ENCODE results near the gene TRIM2. TPM values are rescaled to one million over a fixed set of nuclear protein-coding genes. Genes with fewer than 3 reads are reported as not detected.

The TRIM2 gene
- total RNA-seq, 1 experiment from 2014 or later = 41.4 TPM

DNA sequence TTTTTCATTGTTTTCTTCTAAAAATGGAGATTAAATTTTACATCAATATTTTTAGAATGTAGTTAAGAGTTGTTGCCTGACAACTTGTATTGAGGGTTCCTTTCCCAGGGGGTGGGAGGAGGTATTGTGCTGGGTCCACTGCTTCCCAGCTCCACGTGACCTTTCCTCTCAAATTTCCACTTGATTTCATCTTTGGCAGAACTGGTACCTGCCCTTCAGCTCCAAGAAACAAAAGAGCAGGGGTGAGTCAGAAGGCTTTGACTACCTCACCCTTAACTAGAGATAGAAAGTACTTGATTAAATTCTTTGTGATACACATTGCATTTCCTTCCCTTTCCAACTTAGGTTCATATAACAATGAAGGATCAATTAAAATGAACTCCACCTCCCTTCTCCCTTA lies 19.7 kb downstream of the TRIM2 start:
- Histone ChIP-seq H3K9me3 (ENCODE audit: control insufficient read depth in 1 of 2, insufficient read depth in 1 of 2, low read depth in 1 of 2, low read length in 2 of 2) (no peaks in the 10 kb centered on the region), H3K4me1 (ENCODE audit: control insufficient read depth in 1 of 2, insufficient read depth in 2 of 2, low read length in 2 of 2) (peaks cover 9 to 39% of the 10 kb centered on the region in 2 experiments; a peak in 3 of 4 replicates), H2AFZ (ENCODE audit: low read depth, low read length, poor library complexity, severe bottlenecking) (no peak overlapping the region), H3K79me2 (ENCODE audit: insufficient read depth, low read length) (no peaks in the 10 kb centered on the region; the same call in 1 of the 2 replicates), H3K4me3 (replicated peaks in 1 of 2; ENCODE audit: low read depth in 1 of 2, low read length in 2 of 2) (peak overlapping the region in 1 of 2 experiments; percentile 62; a peak in 2 of 4 replicates), H4K20me1 (ENCODE audit: insufficient read depth) (no peaks in the 10 kb centered on the region), H3K9me2 (ENCODE audit: insufficient read depth) (no peaks in the 10 kb centered on the region), H3K4me2 (ENCODE audit: low read length) (peak overlapping the region; percentile 85), H3K36me3 (ENCODE audit: control insufficient read depth in 1 of 2, insufficient read depth in 2 of 2, low read length in 2 of 2) (no peaks in the 10 kb centered on the region), H3K27ac (ENCODE audit: low read depth, low read length) (no peak overlapping the region), H3K9ac (ENCODE audit: low read length) (no peak overlapping the region), H3K27me3 (ENCODE audit: insufficient read depth, low read length) (no peaks in the 10 kb centered on the region)
- no TSS peak for BruUV-seq (replicated peaks)
- ChIA-PET CTCF (interaction anchor here (0.9 to 1.3 kb wide), 2 partner anchors 9 to 81 kb away, joined by 3 read pairs; no protein-coding TSS in a partner anchor), RAD21 (ENCODE audit: low non-redundant PET in 1 of 2, low total read pairs in 2 of 2, uncharacterized antibody in 2 of 2, unreplicated experiment in 2 of 2) (no interaction called here), POLR2A (no interaction called here)
- ATAC-seq (no peak; the same call in 1 of the 2 replicates), DNase-seq (ENCODE audit: low read depth, low spot score) (no peak)
- intact Hi-C loops (cut with micrococcal nuclease) = no loop called here
- TF ChIP-seq ZFX (IDR thresholded peaks at IDR 0.05) (no peak), ATF3 (IDR thresholded peaks at IDR 0.05) (no peak), FOSL1 (IDR thresholded peaks at IDR 0.05; ENCODE audit: low read depth) (0 out of 2 replicates have a peak, but pooled peaks have one; percentile 24), SP1 (IDR thresholded peaks at IDR 0.05; ENCODE audit: low read depth) (0 out of 2 replicates have a peak, but pooled peaks have one; percentile 21), YY1 (IDR thresholded peaks at IDR 0.05; ENCODE audit: extremely low read depth, insufficient replicate concordance, low read depth, low read length) (no peak), SRF (IDR thresholded peaks at IDR 0.05; ENCODE audit: low read depth) (no peak)

DNA sequence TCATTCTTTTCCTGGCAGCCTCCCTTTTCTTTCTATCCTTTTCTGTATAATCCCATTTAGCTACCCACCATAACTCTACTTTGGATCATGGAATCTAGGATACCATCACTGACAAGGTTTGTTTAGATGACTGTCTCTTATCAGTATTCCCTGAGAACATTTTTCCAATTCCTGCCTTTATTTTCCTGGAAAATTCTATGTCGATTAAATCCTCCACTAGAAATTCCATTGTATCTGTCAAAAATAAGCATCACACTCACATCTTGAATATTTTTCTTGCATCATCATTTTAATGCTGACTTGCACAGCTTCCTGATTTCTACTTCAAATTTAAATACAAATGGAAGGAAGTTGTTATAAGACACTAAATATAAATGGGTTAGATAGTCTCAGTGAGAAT lies 20.2 kb downstream of the TRIM2 start:
- RAD21 ChIA-PET (ENCODE audit: low non-redundant PET in 1 of 2, low total read pairs in 2 of 2, uncharacterized antibody in 2 of 2, unreplicated experiment in 2 of 2) = no interaction called here
- ATAC-seq (no peak), DNase-seq (ENCODE audit: low read depth, low spot score) (no peak)
- peaks cover 9 to 38% of the 10 kb centered on the region in 2 experiments; a peak in 3 of 4 replicates for H3K4me1 ChIP-seq (ENCODE audit: control insufficient read depth in 1 of 2, insufficient read depth in 2 of 2, low read length in 2 of 2)
- H4K20me1 ChIP-seq (ENCODE audit: insufficient read depth) = no peaks in the 10 kb centered on the region
- 0 out of 4 replicates have a peak overlapping the region, but pooled peaks of 1 of the 2 experiments have one; percentile 62 for H3K4me3 ChIP-seq (replicated peaks in 1 of 2; ENCODE audit: low read depth in 1 of 2, low read length in 2 of 2)
- BruUV-seq (replicated peaks) = no TSS peak
- H3K27me3 ChIP-seq (ENCODE audit: insufficient read depth, low read length) = no peaks in the 10 kb centered on the region
- H3K9me3 ChIP-seq (ENCODE audit: control insufficient read depth in 1 of 2, insufficient read depth in 1 of 2, low read depth in 1 of 2, low read length in 2 of 2) = no peaks in the 10 kb centered on the region
- H3K27ac ChIP-seq (ENCODE audit: low read depth, low read length) = no peak overlapping the region
- H3K79me2 ChIP-seq (ENCODE audit: insufficient read depth, low read length) = no peaks in the 10 kb centered on the region; the same call in 1 of the 2 replicates
- no peaks in the 10 kb centered on the region for H3K36me3 ChIP-seq (ENCODE audit: control insufficient read depth in 1 of 2, insufficient read depth in 2 of 2, low read length in 2 of 2)
- H3K9me2 ChIP-seq (ENCODE audit: insufficient read depth) = no peaks in the 10 kb centered on the region
- no peak overlapping the region for H2AFZ ChIP-seq (ENCODE audit: low read depth, low read length, poor library complexity, severe bottlenecking)
- POLR2A ChIA-PET = no interaction called here
- intact Hi-C loops (cut with micrococcal nuclease) = no loop called here
- H3K9ac ChIP-seq (ENCODE audit: low read length) = no peak overlapping the region
- H3K4me2 ChIP-seq (ENCODE audit: low read length) = peak overlapping the region; percentile 85
- CTCF ChIA-PET = interaction anchor here (1.3 kb wide), 1 partner anchor 8 kb away, joined by 3 read pairs; no protein-coding TSS in a partner anchor
- TF ChIP-seq, protein P1, sequence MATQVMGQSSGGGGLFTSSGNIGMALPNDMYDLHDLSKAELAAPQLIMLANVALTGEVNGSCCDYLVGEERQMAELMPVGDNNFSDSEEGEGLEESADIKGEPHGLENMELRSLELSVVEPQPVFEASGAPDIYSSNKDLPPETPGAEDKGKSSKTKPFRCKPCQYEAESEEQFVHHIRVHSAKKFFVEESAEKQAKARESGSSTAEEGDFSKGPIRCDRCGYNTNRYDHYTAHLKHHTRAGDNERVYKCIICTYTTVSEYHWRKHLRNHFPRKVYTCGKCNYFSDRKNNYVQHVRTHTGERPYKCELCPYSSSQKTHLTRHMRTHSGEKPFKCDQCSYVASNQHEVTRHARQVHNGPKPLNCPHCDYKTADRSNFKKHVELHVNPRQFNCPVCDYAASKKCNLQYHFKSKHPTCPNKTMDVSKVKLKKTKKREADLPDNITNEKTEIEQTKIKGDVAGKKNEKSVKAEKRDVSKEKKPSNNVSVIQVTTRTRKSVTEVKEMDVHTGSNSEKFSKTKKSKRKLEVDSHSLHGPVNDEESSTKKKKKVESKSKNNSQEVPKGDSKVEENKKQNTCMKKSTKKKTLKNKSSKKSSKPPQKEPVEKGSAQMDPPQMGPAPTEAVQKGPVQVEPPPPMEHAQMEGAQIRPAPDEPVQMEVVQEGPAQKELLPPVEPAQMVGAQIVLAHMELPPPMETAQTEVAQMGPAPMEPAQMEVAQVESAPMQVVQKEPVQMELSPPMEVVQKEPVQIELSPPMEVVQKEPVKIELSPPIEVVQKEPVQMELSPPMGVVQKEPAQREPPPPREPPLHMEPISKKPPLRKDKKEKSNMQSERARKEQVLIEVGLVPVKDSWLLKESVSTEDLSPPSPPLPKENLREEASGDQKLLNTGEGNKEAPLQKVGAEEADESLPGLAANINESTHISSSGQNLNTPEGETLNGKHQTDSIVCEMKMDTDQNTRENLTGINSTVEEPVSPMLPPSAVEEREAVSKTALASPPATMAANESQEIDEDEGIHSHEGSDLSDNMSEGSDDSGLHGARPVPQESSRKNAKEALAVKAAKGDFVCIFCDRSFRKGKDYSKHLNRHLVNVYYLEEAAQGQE (IDR thresholded peaks at IDR 0.05; ENCODE audit: low read depth) = no peak
- TF ChIP-seq FOSL1 (IDR thresholded peaks at IDR 0.05; ENCODE audit: low read depth) = no peak
- no peak for TF ChIP-seq POLR2AphosphoS5 (IDR thresholded peaks at IDR 0.05; ENCODE audit: low read depth, low read length)
- no peak for TF ChIP-seq MAX (IDR thresholded peaks at IDR 0.05)
- no peak for TF ChIP-seq EGR1 (IDR thresholded peaks at IDR 0.05; ENCODE audit: low read depth)
- no peak for TF ChIP-seq TCF7L2 (IDR thresholded peaks at IDR 0.05; ENCODE audit: borderline replicate concordance, extremely low read depth, insufficient read depth, insufficient read length)
- no peak for TF ChIP-seq CEBPB (IDR thresholded peaks at IDR 0.05; ENCODE audit: low read depth)
- no peak for TF ChIP-seq POLR2A (IDR thresholded peaks at IDR 0.05; ENCODE audit: borderline replicate concordance, extremely low read depth, insufficient read depth, insufficient read length)
- no peak for TF ChIP-seq SRF (IDR thresholded peaks at IDR 0.05; ENCODE audit: low read depth)
- TF ChIP-seq SIN3A (IDR thresholded peaks at IDR 0.05; ENCODE audit: low read depth) = no peak
- TF ChIP-seq, protein P2, sequence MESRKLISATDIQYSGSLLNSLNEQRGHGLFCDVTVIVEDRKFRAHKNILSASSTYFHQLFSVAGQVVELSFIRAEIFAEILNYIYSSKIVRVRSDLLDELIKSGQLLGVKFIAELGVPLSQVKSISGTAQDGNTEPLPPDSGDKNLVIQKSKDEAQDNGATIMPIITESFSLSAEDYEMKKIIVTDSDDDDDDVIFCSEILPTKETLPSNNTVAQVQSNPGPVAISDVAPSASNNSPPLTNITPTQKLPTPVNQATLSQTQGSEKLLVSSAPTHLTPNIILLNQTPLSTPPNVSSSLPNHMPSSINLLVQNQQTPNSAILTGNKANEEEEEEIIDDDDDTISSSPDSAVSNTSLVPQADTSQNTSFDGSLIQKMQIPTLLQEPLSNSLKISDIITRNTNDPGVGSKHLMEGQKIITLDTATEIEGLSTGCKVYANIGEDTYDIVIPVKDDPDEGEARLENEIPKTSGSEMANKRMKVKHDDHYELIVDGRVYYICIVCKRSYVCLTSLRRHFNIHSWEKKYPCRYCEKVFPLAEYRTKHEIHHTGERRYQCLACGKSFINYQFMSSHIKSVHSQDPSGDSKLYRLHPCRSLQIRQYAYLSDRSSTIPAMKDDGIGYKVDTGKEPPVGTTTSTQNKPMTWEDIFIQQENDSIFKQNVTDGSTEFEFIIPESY (IDR thresholded peaks at IDR 0.05; ENCODE audit: extremely low read depth, insufficient replicate concordance, low read length) = no peak

Measured in HCT116 (cell line).